HEK293 (cell line): ENCODE results near the gene THOC7.

Source experiments
- CTCF ChIA-PET: fragments of 350-600 bp; formaldehyde crosslinking; extraction: SDS; loops from one replicate; lab custom pipeline; 2021; ENCODE audit warnings: antibody characterized with exemption; lab: Yijun Ruan, JAX
- POLR2A ChIA-PET: fragments of 300-600 bp; formaldehyde crosslinking; extraction: SDS; loops from one replicate; lab custom pipeline; 2020; ENCODE audit warnings: antibody characterized with exemption, inconsistent platforms; lab: Yijun Ruan, JAX
- H3K27ac ChIP-seq: fragments of 200-500 bp; sonication (Bioruptor generic); 2 replicates; pipeline ENCODE4 v1.5.1; 2014; ENCODE audit warnings: low read depth, low read length, control low read depth, inconsistent platforms; ENCODE audit errors: extremely low read depth
- H3K36me3 ChIP-seq, 2 experiments: fragments of 200-500 bp in 1 of 2; sonication (Bioruptor generic) in 1 of 2; 1 replicate in 1 of 2; 2 replicates in 1 of 2; pipeline ENCODE4 v1.5.1; 2014 to 2017; ENCODE audit warnings: inconsistent platforms in 2 of 2, low read length in 2 of 2; ENCODE audit not compliant: control insufficient read depth in 2 of 2, insufficient read depth in 1 of 2
- H3K4me1 ChIP-seq: fragments of 200-500 bp; sonication (Bioruptor generic); 2 replicates; pipeline ENCODE4 v1.5.1; 2014; ENCODE audit warnings: mild to moderate bottlenecking, low read length, inconsistent platforms; ENCODE audit not compliant: control insufficient read depth, insufficient read depth
- H3K4me3 ChIP-seq: 2 replicates; pipeline ENCODE4 v1.5.1; 2011; ENCODE audit warnings: low read depth, mild to moderate bottlenecking, control low read depth, low read length, moderate library complexity
- H3K9me3 ChIP-seq: fragments of 200-500 bp; sonication (Bioruptor generic); 2 replicates; pipeline ENCODE4 v1.5.1; 2014; ENCODE audit warnings: low read depth, low read length, inconsistent platforms; ENCODE audit not compliant: control insufficient read depth, insufficient read depth
- GFI1B ChIP-seq: fragments of 450-650 bp; formaldehyde crosslinking; IDR thresholded peaks from 2 replicates; pipeline ENCODE4 v1.5.1; 2016; ENCODE audit warnings: missing biosample characterization, missing genetic modification characterization
- HOXD13 ChIP-seq: sonication (generic); formaldehyde crosslinking; IDR thresholded peaks from 2 replicates; pipeline ENCODE4 v1.8.0; 2022; ENCODE audit warnings: missing genetic modification reagents, borderline replicate concordance
- KLF9 ChIP-seq: fragments of 450-650 bp; formaldehyde crosslinking; IDR thresholded peaks from 2 replicates; pipeline ENCODE4 v1.5.1; 2016; ENCODE audit warnings: missing biosample characterization, missing genetic modification characterization, low read depth
- SETDB1 ChIP-seq: IDR thresholded peaks from one replicate; pipeline ENCODE4 v1.6.1; 2017; ENCODE audit warnings: mild to moderate bottlenecking, low read length, moderate library complexity, mixed read lengths; ENCODE audit not compliant: insufficient read length
- TSHZ1 ChIP-seq: fragments of 450-650 bp; formaldehyde crosslinking; IDR thresholded peaks from 2 replicates; pipeline ENCODE4 v1.5.1; 2016; ENCODE audit warnings: missing biosample characterization, missing genetic modification characterization, borderline replicate concordance
- ZBTB20 ChIP-seq: fragments of 450-650 bp; formaldehyde crosslinking; IDR thresholded peaks from 2 replicates; pipeline ENCODE4 v1.5.1; 2016; ENCODE audit warnings: missing biosample characterization, missing genetic modification characterization
- ZBTB6 ChIP-seq: fragments of 450-650 bp; formaldehyde crosslinking; IDR thresholded peaks from 2 replicates; pipeline ENCODE4 v1.5.1; 2017; ENCODE audit warnings: missing biosample characterization, missing genetic modification characterization
- ZFP3 ChIP-seq: fragments of 450-650 bp; formaldehyde crosslinking; IDR thresholded peaks from 2 replicates; pipeline ENCODE4 v1.5.1; 2016; ENCODE audit warnings: low read depth, missing biosample characterization, missing genetic modification characterization
- ZNF248 ChIP-seq: fragments of 450-650 bp; formaldehyde crosslinking; IDR thresholded peaks from 2 replicates; pipeline ENCODE4 v1.5.1; 2017; ENCODE audit warnings: missing biosample characterization, missing genetic modification characterization
- ZNF324 ChIP-seq: fragments of 450-650 bp; formaldehyde crosslinking; IDR thresholded peaks from 2 replicates; pipeline ENCODE4 v1.5.1; 2016; ENCODE audit warnings: missing biosample characterization, missing genetic modification characterization
- ZNF335 ChIP-seq: fragments of 450-650 bp; formaldehyde crosslinking; conservative IDR thresholded peaks from 2 replicates; pipeline ENCODE4 v1.5.1; 2016; ENCODE audit warnings: missing biosample characterization, missing genetic modification characterization
- ZNF391 ChIP-seq: fragments of 450-650 bp; formaldehyde crosslinking; IDR thresholded peaks from 2 replicates; pipeline ENCODE4 v1.5.1; 2016; ENCODE audit warnings: low read depth, missing biosample characterization, missing genetic modification characterization, borderline replicate concordance
- ZNF394 ChIP-seq: fragments of 450-650 bp; formaldehyde crosslinking; IDR thresholded peaks from 2 replicates; pipeline ENCODE4 v1.5.1; 2016; ENCODE audit warnings: missing biosample characterization, missing genetic modification characterization, mild to moderate bottlenecking, moderate library complexity, borderline replicate concordance
- ZNF433 ChIP-seq: fragments of 450-650 bp; formaldehyde crosslinking; IDR thresholded peaks from 2 replicates; pipeline ENCODE4 v1.5.1; 2016; ENCODE audit warnings: missing biosample characterization, missing genetic modification characterization, low read depth
- ZNF449 ChIP-seq: fragments of 450-650 bp; formaldehyde crosslinking; IDR thresholded peaks from 2 replicates; pipeline ENCODE4 v1.5.1; 2017; ENCODE audit warnings: missing biosample characterization, mild to moderate bottlenecking, missing genetic modification characterization, moderate library complexity
- ZNF549 ChIP-seq: fragments of 450-650 bp; IDR thresholded peaks from 2 replicates; pipeline ENCODE4 v1.5.1; 2018; ENCODE audit warnings: missing biosample characterization, missing genetic modification characterization, mild to moderate bottlenecking, inconsistent platforms, moderate library complexity
- ZNF654 ChIP-seq: fragments of 450-650 bp; formaldehyde crosslinking; IDR thresholded peaks from 2 replicates; pipeline ENCODE4 v1.5.1; 2016; ENCODE audit warnings: low read depth, missing biosample characterization, missing genetic modification characterization
- ZNF747 ChIP-seq: fragments of 450-650 bp; formaldehyde crosslinking; IDR thresholded peaks from 2 replicates; pipeline ENCODE4 v1.5.1; 2016; ENCODE audit warnings: missing biosample characterization, missing genetic modification characterization
- ZSCAN30 ChIP-seq: fragments of 450-650 bp; IDR thresholded peaks from 2 replicates; pipeline ENCODE4 v1.5.1; 2018; ENCODE audit warnings: missing biosample characterization, mild to moderate bottlenecking, missing genetic modification characterization, moderate library complexity
- TF ChIP-seq, protein P1 (sequence below): fragments of 450-650 bp; formaldehyde crosslinking; IDR thresholded peaks from 2 replicates; pipeline ENCODE4 v1.5.1; 2016; ENCODE audit warnings: missing biosample characterization, missing genetic modification characterization
- TF ChIP-seq, protein P2 (sequence below): fragments of 450-650 bp; formaldehyde crosslinking; IDR thresholded peaks from 2 replicates; pipeline ENCODE4 v1.5.1; 2016; ENCODE audit warnings: missing biosample characterization, missing genetic modification characterization

The THOC7 gene

GRCh38 chr3:63818282-63819150, 45.1 kb downstream of the THOC7 start:
- ChIA-PET POLR2A (no interaction called here), CTCF (interaction anchor here (0.6 to 4.7 kb wide), 26 partner anchors 10 to 1225 kb away, joined by 3 to 56 read pairs (median 4); no protein-coding TSS in a partner anchor)
- TF ChIP-seq ZNF394 (tag by site-specific recombination) = no peak
- no peak for TF ChIP-seq ZNF248 (tag by site-specific recombination)
- peak; percentile 78 for TF ChIP-seq ZNF654 (tag by site-specific recombination)
- TF ChIP-seq ZSCAN30 = no peak
- TF ChIP-seq, protein P1, sequence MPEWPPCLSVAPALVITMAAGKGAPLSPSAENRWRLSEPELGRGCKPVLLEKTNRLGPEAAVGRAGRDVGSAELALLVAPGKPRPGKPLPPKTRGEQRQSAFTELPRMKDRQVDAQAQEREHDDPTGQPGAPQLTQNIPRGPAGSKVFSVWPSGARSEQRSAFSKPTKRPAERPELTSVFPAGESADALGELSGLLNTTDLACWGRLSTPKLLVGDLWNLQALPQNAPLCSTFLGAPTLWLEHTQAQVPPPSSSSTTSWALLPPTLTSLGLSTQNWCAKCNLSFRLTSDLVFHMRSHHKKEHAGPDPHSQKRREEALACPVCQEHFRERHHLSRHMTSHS (tag by site-specific recombination) = no peak
- TF ChIP-seq ZNF335 (tag by site-specific recombination) = 0 out of 2 replicates have a peak, but pooled peaks have one; percentile 22
- TF ChIP-seq KLF9 = no peak
- no peak for TF ChIP-seq ZBTB20
- 0 out of 2 replicates have a peak, but pooled peaks have one; percentile 11 for TF ChIP-seq ZFP3 (tag by site-specific recombination)
- TF ChIP-seq, protein P2, sequence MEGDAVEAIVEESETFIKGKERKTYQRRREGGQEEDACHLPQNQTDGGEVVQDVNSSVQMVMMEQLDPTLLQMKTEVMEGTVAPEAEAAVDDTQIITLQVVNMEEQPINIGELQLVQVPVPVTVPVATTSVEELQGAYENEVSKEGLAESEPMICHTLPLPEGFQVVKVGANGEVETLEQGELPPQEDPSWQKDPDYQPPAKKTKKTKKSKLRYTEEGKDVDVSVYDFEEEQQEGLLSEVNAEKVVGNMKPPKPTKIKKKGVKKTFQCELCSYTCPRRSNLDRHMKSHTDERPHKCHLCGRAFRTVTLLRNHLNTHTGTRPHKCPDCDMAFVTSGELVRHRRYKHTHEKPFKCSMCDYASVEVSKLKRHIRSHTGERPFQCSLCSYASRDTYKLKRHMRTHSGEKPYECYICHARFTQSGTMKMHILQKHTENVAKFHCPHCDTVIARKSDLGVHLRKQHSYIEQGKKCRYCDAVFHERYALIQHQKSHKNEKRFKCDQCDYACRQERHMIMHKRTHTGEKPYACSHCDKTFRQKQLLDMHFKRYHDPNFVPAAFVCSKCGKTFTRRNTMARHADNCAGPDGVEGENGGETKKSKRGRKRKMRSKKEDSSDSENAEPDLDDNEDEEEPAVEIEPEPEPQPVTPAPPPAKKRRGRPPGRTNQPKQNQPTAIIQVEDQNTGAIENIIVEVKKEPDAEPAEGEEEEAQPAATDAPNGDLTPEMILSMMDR (tag by site-specific recombination) = 0 out of 2 replicates have a peak, but pooled peaks have one; percentile 31
- no peak for TF ChIP-seq GFI1B (tag by site-specific recombination)
- TF ChIP-seq ZNF449 (tag by site-specific recombination) = no peak
- no peak for TF ChIP-seq HOXD13
- TF ChIP-seq ZNF747 (tag by site-specific recombination) = no peak
- no peak for TF ChIP-seq ZNF433 (tag by site-specific recombination)
- H3K27ac ChIP-seq = no peak overlapping the region
- no peaks in the 10 kb centered on the region for H3K36me3 ChIP-seq
- peaks cover 3% of the 10 kb centered on the region; the same call in 1 of the 2 replicates for H3K4me1 ChIP-seq
- no peak overlapping the region for H3K4me3 ChIP-seq
- H3K9me3 ChIP-seq = no peaks in the 10 kb centered on the region

- Histone ChIP-seq H3K9me3 (no peaks in the 10 kb centered on the region), H3K4me1 (peaks cover 3% of the 10 kb centered on the region; the same call in 1 of the 2 replicates), H3K36me3 (no peaks in the 10 kb centered on the region), H3K4me3 (no peak overlapping the region), H3K27ac (no peak overlapping the region)
- TF ChIP-seq ZNF324 = no peak
- ChIA-PET CTCF (interaction anchor here (0.6 to 4.7 kb wide), 8 partner anchors 15 to 1038 kb away, joined by 3 to 56 read pairs (median 6); no protein-coding TSS in a partner anchor), POLR2A (no interaction called here)
These were observed 46.4 kb downstream of the THOC7 start for GRCh38 chr3:63817225-63817624.

- Histone ChIP-seq H3K9me3 (no peaks in the 10 kb centered on the region), H3K4me3 (no peak overlapping the region), H3K27ac (no peak overlapping the region), H3K4me1 (peaks cover 3% of the 10 kb centered on the region; the same call in 1 of the 2 replicates), H3K36me3 (no peaks in the 10 kb centered on the region)
- ChIA-PET CTCF (interaction anchor here (0.5 to 2.0 kb wide), 3 partner anchors 153 to 464 kb away, joined by 3 to 6 read pairs (median 3); no protein-coding TSS in a partner anchor), POLR2A (no interaction called here)
- TF ChIP-seq ZNF549 (tag by site-specific recombination) (no peak), ZNF391 (tag by site-specific recombination) (no peak), ZBTB6 (tag by site-specific recombination) (no peak), TSHZ1 (tag by site-specific recombination) (no peak), SETDB1 (no peak)
These were observed 49.4 kb downstream of the THOC7 start for GRCh38 chr3:63814237-63814636.
